ENCODE results near the gene PRKN. TPM values are rescaled to one million over a fixed set of nuclear protein-coding genes. Genes with fewer than 3 reads are reported as not detected.

Gene PRKN
- total RNA-seq, 4 donors from 2014 or later = 9.6 to 17.0 (median 11.6) TPM

- TF ChIP-seq CTCF (IDR thresholded peaks at IDR 0.05; ENCODE audit: low read depth) = no peak
Measured at GRCh38 chr6:162181111-162181510, 546.5 kb downstream of the PRKN start.

GRCh38 chr6:162179196-162179951 is 548.2 kb downstream of the PRKN start:
- TF ChIP-seq CTCF (IDR thresholded peaks at IDR 0.05; ENCODE audit: low read depth) = no peak

GRCh38 chr6:162178666-162179065 is 548.9 kb downstream of the PRKN start:
- TF ChIP-seq CTCF (IDR thresholded peaks at IDR 0.05; ENCODE audit: low read depth) = no peak

- no peak for TF ChIP-seq CTCF (IDR thresholded peaks at IDR 0.05; ENCODE audit: low read depth)
Measured at GRCh38 chr6:162178266-162178665, 549.3 kb downstream of the PRKN start.

GRCh38 chr6:162177746-162178145 is 549.8 kb downstream of the PRKN start:
- no peak for TF ChIP-seq CTCF (IDR thresholded peaks at IDR 0.05; ENCODE audit: low read depth)

- TF ChIP-seq CTCF (IDR thresholded peaks at IDR 0.05; ENCODE audit: low read depth) = no peak
Measured at GRCh38 chr6:162173466-162173865, 554.1 kb downstream of the PRKN start.

GRCh38 chr6:162165479-162165878 is 562.1 kb downstream of the PRKN start:
- no peak for TF ChIP-seq CTCF (IDR thresholded peaks at IDR 0.05; ENCODE audit: low read depth)
